CD14-positive monocyte (primary cell): ENCODE results near the gene MUC5B. TPM values are rescaled to one million over a fixed set of nuclear protein-coding genes. Genes with fewer than 3 reads are reported as not detected.
"Not testable (repeated sequence)": the region's sequence is repeated elsewhere in the genome, so short reads cannot be mapped to it uniquely, and the experiment has no call there.

Experiments used
- DNase-seq, 3 donors: peaks; one replicate each; pipeline ENCODE4 v3.0.0-alpha.2; 2011 to 2022
- H2AFZ ChIP-seq: 2 replicates; pipeline ENCODE4 v1.6.0; 2012; ENCODE audit warnings: mild to moderate bottlenecking, low read depth, low read length, inconsistent platforms; ENCODE audit not compliant: insufficient read depth, poor library complexity, severe bottlenecking
- H3K27ac ChIP-seq, 2 donors: 1 replicate in 1 of 2; 2 replicates in 1 of 2; pipeline ENCODE4 v1.5.1; 2012 to 2013; ENCODE audit warnings: low read length in 2 of 2, control low read depth in 1 of 2, inconsistent platforms in 1 of 2, low read depth in 1 of 2, mild to moderate bottlenecking in 1 of 2
- H3K27me3 ChIP-seq, 2 donors: one replicate each; pipeline versions ENCODE4 v1.6.0 to v1.6.1; 2011 to 2013; ENCODE audit warnings: low read length in 2 of 2; ENCODE audit not compliant: control insufficient read depth in 2 of 2, insufficient read depth in 2 of 2
- H3K36me3 ChIP-seq, 2 donors: replicated peaks in 1 of 2; 1 replicate in 1 of 2; 2 replicates in 1 of 2; pipeline versions ENCODE4 v1.5.1 to v1.6.1; 2012 to 2013; ENCODE audit warnings: low read length in 2 of 2, control low read depth in 1 of 2, inconsistent platforms in 1 of 2, mild to moderate bottlenecking in 1 of 2; ENCODE audit not compliant: insufficient read depth in 2 of 2, control insufficient read depth in 1 of 2
- H3K4me1 ChIP-seq, 2 donors: 1 replicate in 1 of 2; 2 replicates in 1 of 2; pipeline versions ENCODE4 v1.5.1 to v1.6.1; 2012 to 2013; ENCODE audit warnings: low read length in 2 of 2, control low read depth in 1 of 2, inconsistent platforms in 1 of 2, mild to moderate bottlenecking in 1 of 2, moderate library complexity in 1 of 2; ENCODE audit not compliant: insufficient read depth in 2 of 2, control insufficient read depth in 1 of 2
- H3K4me2 ChIP-seq: replicated peaks from 2 replicates; pipeline ENCODE3; 2012; ENCODE audit warnings: low read length, moderate library complexity, mild to moderate bottlenecking; ENCODE audit not compliant: poor library complexity, severe bottlenecking; ENCODE audit errors: extremely low read depth
- H3K4me3 ChIP-seq, 3 experiments: fragments of 200-600 bp in 1 of 3; sonication (generic) in 1 of 3; replicated peaks in 1 of 3; 1 replicate in 2 of 3; 2 replicates in 1 of 3; pipeline ENCODE4 v1.5.1; 2011 to 2013; ENCODE audit warnings: low read length in 3 of 3, mild to moderate bottlenecking in 3 of 3, control low read depth in 2 of 3, low read depth in 2 of 3, inconsistent platforms in 1 of 3, moderate library complexity in 1 of 3
- H3K79me2 ChIP-seq: 2 replicates; pipeline ENCODE4 v1.6.0; 2012; ENCODE audit warnings: mild to moderate bottlenecking, control low read depth, inconsistent platforms, low read length, moderate library complexity; ENCODE audit not compliant: insufficient read depth
- H3K9ac ChIP-seq: 2 replicates; pipeline ENCODE4 v1.6.0; 2017; ENCODE audit warnings: low read length, mild to moderate bottlenecking; ENCODE audit not compliant: insufficient read depth, poor library complexity, severe bottlenecking
- H3K9me3 ChIP-seq, 2 donors: replicated peaks in 1 of 2; 1 replicate in 1 of 2; 2 replicates in 1 of 2; pipeline versions ENCODE4 v1.5.1 to v1.6.1; 2012 to 2013; ENCODE audit warnings: low read length in 2 of 2, control low read depth in 1 of 2; ENCODE audit not compliant: control insufficient read depth in 1 of 2, insufficient read depth in 1 of 2
- H4K20me1 ChIP-seq: 2 replicates; pipeline ENCODE4 v1.6.0; 2012; ENCODE audit warnings: mild to moderate bottlenecking, low read length, control low read depth, moderate library complexity; ENCODE audit not compliant: insufficient read depth
- H3K27ac Mint-ChIP-seq, 7 donors: one replicate each; pipeline ENCODE4 v1.8.0; 2020; ENCODE audit warnings: mild to moderate bottlenecking in 7 of 7, mixed read lengths in 7 of 7, moderate library complexity in 6 of 7, inconsistent platforms in 2 of 7
- H3K27me3 Mint-ChIP-seq, 3 donors: one replicate each; pipeline ENCODE4 v1.8.0; 2021 to 2022; ENCODE audit warnings: low read depth in 3 of 3, mild to moderate bottlenecking in 3 of 3, mixed read lengths in 3 of 3, moderate library complexity in 3 of 3, inconsistent platforms in 1 of 3
- H3K36me3 Mint-ChIP-seq, 2 donors: one replicate each; pipeline ENCODE4 v1.8.0; 2020; ENCODE audit warnings: mixed read lengths in 2 of 2, inconsistent platforms in 1 of 2, mild to moderate bottlenecking in 1 of 2
- H3K4me1 Mint-ChIP-seq: one replicate; pipeline ENCODE4 v1.8.0; 2020; ENCODE audit warnings: mild to moderate bottlenecking, mixed read lengths
- H3K4me3 Mint-ChIP-seq, 2 donors: one replicate each; pipeline ENCODE4 v1.8.0; 2020; ENCODE audit warnings: mild to moderate bottlenecking in 2 of 2, mixed read lengths in 2 of 2, moderate library complexity in 1 of 2
- H3K9me3 Mint-ChIP-seq, 7 donors: one replicate each; pipeline ENCODE4 v1.8.0; 2020 to 2022; ENCODE audit warnings: mixed read lengths in 7 of 7, mild to moderate bottlenecking in 6 of 7, moderate library complexity in 6 of 7, inconsistent platforms in 2 of 7
- WGBS: methylation state at CpG from one replicate; pipeline ENCODE4 v1.1.5; 2013; ENCODE audit warnings: missing lambda C conversion rate; ENCODE audit not compliant: insufficient coverage; 5-methylcytosine and 5-hydroxymethylcytosine counted together
- intact Hi-C, 2 donors: fragments of 100-400 bp; cut with micrococcal nuclease; formaldehyde crosslinking; loops; one replicate each; pipeline versions ENCODE4 v1.15.0 to v1.15.1; 2023
- polyA minus RNA-seq: library from RNA; depleted of rRNA, polyadenylated mRNA; stranded (reverse); fragments of >200 nt; gene quantifications from 2 replicates; pipeline ENCODE4 v1.2.3, GENCODE V29; 2012
- polyA plus RNA-seq, 3 donors: library from polyadenylated mRNA; depleted of rRNA in 1 of 3; unstranded in 2 of 3; stranded (reverse) in 1 of 3; fragments of 300-500 nt in 2 of 3; fragments of >200 nt in 1 of 3; fragmentation: Illumina TruSeq in 2 of 3; gene quantifications; 1 replicate in 2 of 3; 2 replicates in 1 of 3; pipeline ENCODE4 v1.2.3, GENCODE V29; 2012 to 2021
- total RNA-seq, 12 experiments: library from RNA in 1 of 12; stranded (reverse) in 1 of 12; fragments of 120-200 nt in 1 of 12; gene quantifications; one replicate each; pipeline ENCODE4 v1.2.4 and lab custom pipeline; 2013 to 2026; ENCODE audit warnings: mixed read lengths in 6 of 12, inconsistent platforms in 1 of 12
- TF ChIP-seq, protein P1 (sequence below): fragments of 200-600 bp; IDR thresholded peaks from one replicate; pipeline ENCODE4 v1.8.0; 2022; ENCODE audit warnings: antibody characterized with exemption, mild to moderate bottlenecking

Gene MUC5B, protein sequence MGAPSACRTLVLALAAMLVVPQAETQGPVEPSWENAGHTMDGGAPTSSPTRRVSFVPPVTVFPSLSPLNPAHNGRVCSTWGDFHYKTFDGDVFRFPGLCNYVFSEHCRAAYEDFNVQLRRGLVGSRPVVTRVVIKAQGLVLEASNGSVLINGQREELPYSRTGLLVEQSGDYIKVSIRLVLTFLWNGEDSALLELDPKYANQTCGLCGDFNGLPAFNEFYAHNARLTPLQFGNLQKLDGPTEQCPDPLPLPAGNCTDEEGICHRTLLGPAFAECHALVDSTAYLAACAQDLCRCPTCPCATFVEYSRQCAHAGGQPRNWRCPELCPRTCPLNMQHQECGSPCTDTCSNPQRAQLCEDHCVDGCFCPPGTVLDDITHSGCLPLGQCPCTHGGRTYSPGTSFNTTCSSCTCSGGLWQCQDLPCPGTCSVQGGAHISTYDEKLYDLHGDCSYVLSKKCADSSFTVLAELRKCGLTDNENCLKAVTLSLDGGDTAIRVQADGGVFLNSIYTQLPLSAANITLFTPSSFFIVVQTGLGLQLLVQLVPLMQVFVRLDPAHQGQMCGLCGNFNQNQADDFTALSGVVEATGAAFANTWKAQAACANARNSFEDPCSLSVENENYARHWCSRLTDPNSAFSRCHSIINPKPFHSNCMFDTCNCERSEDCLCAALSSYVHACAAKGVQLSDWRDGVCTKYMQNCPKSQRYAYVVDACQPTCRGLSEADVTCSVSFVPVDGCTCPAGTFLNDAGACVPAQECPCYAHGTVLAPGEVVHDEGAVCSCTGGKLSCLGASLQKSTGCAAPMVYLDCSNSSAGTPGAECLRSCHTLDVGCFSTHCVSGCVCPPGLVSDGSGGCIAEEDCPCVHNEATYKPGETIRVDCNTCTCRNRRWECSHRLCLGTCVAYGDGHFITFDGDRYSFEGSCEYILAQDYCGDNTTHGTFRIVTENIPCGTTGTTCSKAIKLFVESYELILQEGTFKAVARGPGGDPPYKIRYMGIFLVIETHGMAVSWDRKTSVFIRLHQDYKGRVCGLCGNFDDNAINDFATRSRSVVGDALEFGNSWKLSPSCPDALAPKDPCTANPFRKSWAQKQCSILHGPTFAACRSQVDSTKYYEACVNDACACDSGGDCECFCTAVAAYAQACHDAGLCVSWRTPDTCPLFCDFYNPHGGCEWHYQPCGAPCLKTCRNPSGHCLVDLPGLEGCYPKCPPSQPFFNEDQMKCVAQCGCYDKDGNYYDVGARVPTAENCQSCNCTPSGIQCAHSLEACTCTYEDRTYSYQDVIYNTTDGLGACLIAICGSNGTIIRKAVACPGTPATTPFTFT (N-terminal part only)
- not detected for total RNA-seq (2013)
- not detected for polyA plus RNA-seq
- polyA minus RNA-seq, result under 0.01 TPM in 1 of 2 replicates, not detected in the other
- total RNA-seq (lab: John Stamatoyannopoulos, UW), result 0 to 0.60 (median 0.12) reads per million in 11 experiments

DNA sequence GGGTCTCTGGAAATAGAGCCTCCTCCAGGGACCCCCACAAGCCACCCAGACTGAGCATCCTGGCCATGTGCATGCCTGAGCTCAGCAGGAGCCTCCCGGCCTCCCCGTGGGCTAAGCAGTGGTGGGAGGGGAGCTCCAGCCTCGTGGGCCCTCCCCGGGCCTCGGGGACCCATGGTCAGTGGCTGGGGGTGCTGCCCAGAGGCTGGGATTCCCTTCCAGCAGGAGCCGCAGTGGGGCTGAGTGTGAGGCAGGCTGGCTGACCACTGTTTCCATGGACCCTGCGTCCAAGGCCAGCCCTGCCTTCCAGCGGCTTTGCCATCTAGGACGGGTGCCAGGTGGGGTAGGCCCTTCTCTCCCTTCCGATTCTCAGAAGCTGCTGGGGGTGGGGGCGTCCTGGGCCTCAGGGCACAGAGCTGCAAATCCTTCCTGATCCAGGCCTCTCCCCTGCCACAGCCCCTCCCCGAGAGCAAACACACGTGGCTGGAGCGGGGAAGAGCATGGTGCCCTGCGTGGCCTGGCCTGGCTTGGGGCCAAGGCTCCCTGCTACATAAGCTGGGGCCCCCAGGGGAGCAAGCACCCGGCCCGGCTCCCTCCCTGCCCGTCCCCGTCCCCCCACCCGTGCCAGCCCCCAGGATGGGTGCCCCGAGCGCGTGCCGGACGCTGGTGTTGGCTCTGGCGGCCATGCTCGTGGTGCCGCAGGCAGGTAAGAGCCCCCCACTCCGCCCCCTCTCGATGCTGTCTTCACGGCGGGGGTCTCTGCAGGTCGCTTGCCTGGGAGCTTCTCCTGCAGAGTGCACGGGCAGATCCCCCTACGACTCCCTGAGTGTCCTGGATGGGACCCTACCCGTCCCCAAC is at the start of gene MUC5B:
MUC5B (plus strand) TSS at position 576 of the 855 bp plus-strand sequence; CDS start at position 634, 58 bp downstream.
- H3K4me1 Mint-ChIP-seq, result no peaks in the 10 kb centered on the region
- WGBS, result 90% methylated on average over 23 of the region's 36 CpGs
- no peak for DNase-seq
- Histone ChIP-seq H3K27me3 (no peaks in the 10 kb centered on the region), H4K20me1 (no peaks in the 10 kb centered on the region), H3K9me3 (no peaks in the 10 kb centered on the region), H3K4me3 (no peak within 1 kb of the TSS), H3K4me1 (no peaks in the 10 kb centered on the region), H3K27ac (no peak within 1 kb of the TSS), H2AFZ (no peak within 1 kb of the TSS), H3K9ac (no peak within 1 kb of the TSS), H3K79me2 (no peaks in the 10 kb centered on the region), H3K4me2 (no peak within 1 kb of the TSS), H3K36me3 (no peaks in the 10 kb centered on the region)
- TF ChIP-seq, protein P1, sequence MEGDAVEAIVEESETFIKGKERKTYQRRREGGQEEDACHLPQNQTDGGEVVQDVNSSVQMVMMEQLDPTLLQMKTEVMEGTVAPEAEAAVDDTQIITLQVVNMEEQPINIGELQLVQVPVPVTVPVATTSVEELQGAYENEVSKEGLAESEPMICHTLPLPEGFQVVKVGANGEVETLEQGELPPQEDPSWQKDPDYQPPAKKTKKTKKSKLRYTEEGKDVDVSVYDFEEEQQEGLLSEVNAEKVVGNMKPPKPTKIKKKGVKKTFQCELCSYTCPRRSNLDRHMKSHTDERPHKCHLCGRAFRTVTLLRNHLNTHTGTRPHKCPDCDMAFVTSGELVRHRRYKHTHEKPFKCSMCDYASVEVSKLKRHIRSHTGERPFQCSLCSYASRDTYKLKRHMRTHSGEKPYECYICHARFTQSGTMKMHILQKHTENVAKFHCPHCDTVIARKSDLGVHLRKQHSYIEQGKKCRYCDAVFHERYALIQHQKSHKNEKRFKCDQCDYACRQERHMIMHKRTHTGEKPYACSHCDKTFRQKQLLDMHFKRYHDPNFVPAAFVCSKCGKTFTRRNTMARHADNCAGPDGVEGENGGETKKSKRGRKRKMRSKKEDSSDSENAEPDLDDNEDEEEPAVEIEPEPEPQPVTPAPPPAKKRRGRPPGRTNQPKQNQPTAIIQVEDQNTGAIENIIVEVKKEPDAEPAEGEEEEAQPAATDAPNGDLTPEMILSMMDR, result no peak
- peaks cover 6 to 10% (median 6%) of the 10 kb centered on the region in 3 donors for H3K27me3 Mint-ChIP-seq
- peaks cover 0 to 1% (median 0%) of the 10 kb centered on the region in 7 donors for H3K9me3 Mint-ChIP-seq
- no peaks in the 10 kb centered on the region for H3K36me3 Mint-ChIP-seq
- intact Hi-C loops, result no loop called here
- H3K27ac Mint-ChIP-seq, result no peak within 1 kb of the TSS
- H3K4me3 Mint-ChIP-seq, result no peak within 1 kb of the TSS

DNA sequence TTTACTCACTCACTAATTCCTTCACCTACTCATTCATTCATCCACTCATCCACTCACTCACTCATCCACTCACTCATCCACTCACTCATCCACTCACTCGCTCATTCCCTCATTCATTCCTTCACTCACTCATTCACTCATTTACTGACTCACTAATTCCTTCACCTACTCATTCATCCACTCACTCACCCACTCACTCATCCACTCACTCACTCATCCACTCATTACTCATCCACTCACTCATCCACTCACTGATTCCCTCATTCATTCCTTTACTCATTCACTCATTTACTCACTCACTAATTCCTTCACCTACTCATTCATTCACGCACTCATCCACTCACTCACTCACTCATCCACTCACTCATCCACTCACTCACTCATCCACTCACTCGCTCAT is 49.5 kb upstream of the MUC5B start:
- H3K36me3 Mint-ChIP-seq, result not testable (repeated sequence)
- WGBS, result 91% methylated on average over 3 of the region's 3 CpGs

More for the DNA sequence above, 49.5 kb upstream of the MUC5B start:
- H3K4me3 ChIP-seq, H3K4me2 ChIP-seq, H3K4me3 Mint-ChIP-seq, H3K36me3 ChIP-seq, H4K20me1 ChIP-seq, H3K27ac Mint-ChIP-seq, H3K9ac ChIP-seq, H3K4me1 Mint-ChIP-seq, H3K79me2 ChIP-seq, H3K27ac ChIP-seq, H3K27me3 Mint-ChIP-seq, H3K4me1 ChIP-seq, H2AFZ ChIP-seq, intact Hi-C loops, H3K27me3 ChIP-seq, DNase-seq: not testable (repeated sequence)
- peaks cover 9 to 27% (median 19%) of the 10 kb centered on the region in 7 donors for H3K9me3 Mint-ChIP-seq
- H3K9me3 ChIP-seq, result peaks cover 11 to 32% of the 10 kb centered on the region in 2 donors
